SK-N-SH (cell line): ENCODE results near the gene OS9.

ENCODE experiments used
- CHD2 ChIP-seq: fragments of 150-350 bp; IDR thresholded peaks from 2 replicates; pipeline ENCODE4 v1.6.1; 2018; ENCODE audit warnings: low read length; ENCODE audit not compliant: partially characterized antibody
- EP300 ChIP-seq, 2 experiments: IDR thresholded peaks; 2 replicates each; pipeline versions ENCODE4 v1.4.0 to v1.6.1; 2012; ENCODE audit warnings: borderline replicate concordance in 1 of 2, low read depth in 1 of 2, low read length in 1 of 2
- FOXM1 ChIP-seq: IDR thresholded peaks from 2 replicates; pipeline ENCODE4 v1.4.0; 2012; ENCODE audit warnings: low read depth, mild to moderate bottlenecking
- NFIC ChIP-seq: IDR thresholded peaks from 2 replicates; pipeline ENCODE4 v1.4.0; 2012; ENCODE audit warnings: borderline replicate concordance
- POLR2AphosphoS5 ChIP-seq: IDR thresholded peaks from 2 replicates; pipeline ENCODE4 v1.6.1; 2012; ENCODE audit warnings: low read depth, low read length
- RAD21 ChIP-seq: IDR thresholded peaks from 2 replicates; pipeline ENCODE4 v1.6.1; 2012; ENCODE audit warnings: mild to moderate bottlenecking, low read length
- TAF1 ChIP-seq: IDR thresholded peaks from 2 replicates; pipeline ENCODE4 v1.6.1; 2012; ENCODE audit warnings: low read depth, mild to moderate bottlenecking, low read length, moderate library complexity, borderline replicate concordance
- TEAD4 ChIP-seq: IDR thresholded peaks from 2 replicates; pipeline ENCODE4 v1.4.0; 2012; ENCODE audit warnings: mild to moderate bottlenecking, borderline replicate concordance; ENCODE audit not compliant: insufficient read depth
- YY1 ChIP-seq: IDR thresholded peaks from 2 replicates; pipeline ENCODE4 v1.4.0; 2012; ENCODE audit warnings: low read depth, mild to moderate bottlenecking
- TF ChIP-seq, protein P1 (sequence below): fragments of 200-600 bp; sonication (generic); IDR thresholded peaks from 2 replicates; pipeline ENCODE4 v1.6.1; 2017; ENCODE audit warnings: antibody characterized with exemption, mild to moderate bottlenecking, moderate library complexity
- TF ChIP-seq, protein P2 (sequence below): fragments of 150-350 bp; IDR thresholded peaks from 2 replicates; pipeline ENCODE4 v1.6.1; 2017; ENCODE audit warnings: antibody characterized with exemption, low read length, low read depth, borderline replicate concordance
- TF ChIP-seq, protein P3 (sequence below): IDR thresholded peaks from 2 replicates; pipeline ENCODE4 v1.6.1; 2012; ENCODE audit warnings: mild to moderate bottlenecking, low read depth, low read length, moderate library complexity
- TF ChIP-seq, protein P4 (sequence below): IDR thresholded peaks from 2 replicates; pipeline ENCODE4 v1.4.0; 2012; ENCODE audit warnings: low read depth

DNA sequence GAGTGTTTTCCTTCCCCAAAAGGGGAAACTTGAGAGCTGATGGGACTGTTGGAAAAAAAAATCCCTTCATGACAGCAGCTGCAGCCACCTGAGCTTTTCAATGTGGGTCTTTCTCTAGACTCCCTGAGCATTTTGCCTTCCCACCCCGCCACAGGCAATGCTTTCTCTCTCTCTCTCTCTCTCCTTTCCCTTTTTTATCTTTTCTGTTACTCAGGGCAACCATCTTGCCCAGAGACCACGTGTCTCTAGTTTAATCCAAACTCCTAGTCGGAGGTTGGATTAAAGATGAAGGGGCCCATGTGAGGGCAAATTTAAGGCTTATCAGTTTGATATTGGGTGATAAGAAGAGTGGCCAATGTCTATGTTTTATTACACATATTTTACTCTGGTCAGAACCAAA lies 35.0 kb upstream of the OS9 start:
- TF ChIP-seq, protein P1, sequence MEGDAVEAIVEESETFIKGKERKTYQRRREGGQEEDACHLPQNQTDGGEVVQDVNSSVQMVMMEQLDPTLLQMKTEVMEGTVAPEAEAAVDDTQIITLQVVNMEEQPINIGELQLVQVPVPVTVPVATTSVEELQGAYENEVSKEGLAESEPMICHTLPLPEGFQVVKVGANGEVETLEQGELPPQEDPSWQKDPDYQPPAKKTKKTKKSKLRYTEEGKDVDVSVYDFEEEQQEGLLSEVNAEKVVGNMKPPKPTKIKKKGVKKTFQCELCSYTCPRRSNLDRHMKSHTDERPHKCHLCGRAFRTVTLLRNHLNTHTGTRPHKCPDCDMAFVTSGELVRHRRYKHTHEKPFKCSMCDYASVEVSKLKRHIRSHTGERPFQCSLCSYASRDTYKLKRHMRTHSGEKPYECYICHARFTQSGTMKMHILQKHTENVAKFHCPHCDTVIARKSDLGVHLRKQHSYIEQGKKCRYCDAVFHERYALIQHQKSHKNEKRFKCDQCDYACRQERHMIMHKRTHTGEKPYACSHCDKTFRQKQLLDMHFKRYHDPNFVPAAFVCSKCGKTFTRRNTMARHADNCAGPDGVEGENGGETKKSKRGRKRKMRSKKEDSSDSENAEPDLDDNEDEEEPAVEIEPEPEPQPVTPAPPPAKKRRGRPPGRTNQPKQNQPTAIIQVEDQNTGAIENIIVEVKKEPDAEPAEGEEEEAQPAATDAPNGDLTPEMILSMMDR = no peak
- TF ChIP-seq EP300 (IDR thresholded peaks at IDR 0.05; ENCODE audit: borderline replicate concordance in 1 of 2, low read depth in 1 of 2, low read length in 1 of 2) = no peak
- TF ChIP-seq, protein P2, sequence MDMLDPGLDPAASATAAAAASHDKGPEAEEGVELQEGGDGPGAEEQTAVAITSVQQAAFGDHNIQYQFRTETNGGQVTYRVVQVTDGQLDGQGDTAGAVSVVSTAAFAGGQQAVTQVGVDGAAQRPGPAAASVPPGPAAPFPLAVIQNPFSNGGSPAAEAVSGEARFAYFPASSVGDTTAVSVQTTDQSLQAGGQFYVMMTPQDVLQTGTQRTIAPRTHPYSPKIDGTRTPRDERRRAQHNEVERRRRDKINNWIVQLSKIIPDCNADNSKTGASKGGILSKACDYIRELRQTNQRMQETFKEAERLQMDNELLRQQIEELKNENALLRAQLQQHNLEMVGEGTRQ = no peak
- TF ChIP-seq POLR2AphosphoS5 = no peak
- TF ChIP-seq TAF1 = no peak
- TF ChIP-seq, protein P3, sequence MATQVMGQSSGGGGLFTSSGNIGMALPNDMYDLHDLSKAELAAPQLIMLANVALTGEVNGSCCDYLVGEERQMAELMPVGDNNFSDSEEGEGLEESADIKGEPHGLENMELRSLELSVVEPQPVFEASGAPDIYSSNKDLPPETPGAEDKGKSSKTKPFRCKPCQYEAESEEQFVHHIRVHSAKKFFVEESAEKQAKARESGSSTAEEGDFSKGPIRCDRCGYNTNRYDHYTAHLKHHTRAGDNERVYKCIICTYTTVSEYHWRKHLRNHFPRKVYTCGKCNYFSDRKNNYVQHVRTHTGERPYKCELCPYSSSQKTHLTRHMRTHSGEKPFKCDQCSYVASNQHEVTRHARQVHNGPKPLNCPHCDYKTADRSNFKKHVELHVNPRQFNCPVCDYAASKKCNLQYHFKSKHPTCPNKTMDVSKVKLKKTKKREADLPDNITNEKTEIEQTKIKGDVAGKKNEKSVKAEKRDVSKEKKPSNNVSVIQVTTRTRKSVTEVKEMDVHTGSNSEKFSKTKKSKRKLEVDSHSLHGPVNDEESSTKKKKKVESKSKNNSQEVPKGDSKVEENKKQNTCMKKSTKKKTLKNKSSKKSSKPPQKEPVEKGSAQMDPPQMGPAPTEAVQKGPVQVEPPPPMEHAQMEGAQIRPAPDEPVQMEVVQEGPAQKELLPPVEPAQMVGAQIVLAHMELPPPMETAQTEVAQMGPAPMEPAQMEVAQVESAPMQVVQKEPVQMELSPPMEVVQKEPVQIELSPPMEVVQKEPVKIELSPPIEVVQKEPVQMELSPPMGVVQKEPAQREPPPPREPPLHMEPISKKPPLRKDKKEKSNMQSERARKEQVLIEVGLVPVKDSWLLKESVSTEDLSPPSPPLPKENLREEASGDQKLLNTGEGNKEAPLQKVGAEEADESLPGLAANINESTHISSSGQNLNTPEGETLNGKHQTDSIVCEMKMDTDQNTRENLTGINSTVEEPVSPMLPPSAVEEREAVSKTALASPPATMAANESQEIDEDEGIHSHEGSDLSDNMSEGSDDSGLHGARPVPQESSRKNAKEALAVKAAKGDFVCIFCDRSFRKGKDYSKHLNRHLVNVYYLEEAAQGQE = no peak
- TF ChIP-seq CHD2 = no peak
- no peak for TF ChIP-seq RAD21
- TF ChIP-seq YY1 = no peak
- no peak for TF ChIP-seq NFIC
- no peak for TF ChIP-seq FOXM1
- TF ChIP-seq, protein P4, sequence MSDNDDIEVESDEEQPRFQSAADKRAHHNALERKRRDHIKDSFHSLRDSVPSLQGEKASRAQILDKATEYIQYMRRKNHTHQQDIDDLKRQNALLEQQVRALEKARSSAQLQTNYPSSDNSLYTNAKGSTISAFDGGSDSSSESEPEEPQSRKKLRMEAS = no peak
- no peak for TF ChIP-seq TEAD4
